Stomach (tissue), 9 donors: ENCODE results near the gene OR52N5. TPM values are rescaled to one million over a fixed set of nuclear protein-coding genes. Genes with fewer than 3 reads are reported as not detected.

Experiments used
- DNase-seq, 2 donors: peaks; one replicate each; pipeline versions ENCODE4 v3.0.0 to v3.0.0-alpha.2; 2013 to 2019
- H3K27ac ChIP-seq, 5 donors: fragments of 200-600 bp in 4 of 5; sonication (generic) in 4 of 5; one replicate each; pipeline ENCODE4 v1.5.1; 2013 to 2019; ENCODE audit warnings: mild to moderate bottlenecking in 1 of 5, moderate library complexity in 1 of 5
- H3K27me3 ChIP-seq, 3 donors: fragments of 200-600 bp; sonication (generic); one replicate each; pipeline ENCODE4 v1.5.1; 2017 to 2019; ENCODE audit warnings: mixed run types in 1 of 3
- H3K36me3 ChIP-seq, 4 donors: fragments of 200-600 bp; sonication (generic); 1 replicate in 3 of 4; 2 replicates in 1 of 4; pipeline ENCODE4 v1.5.1; 2016 to 2019
- H3K4me1 ChIP-seq, 4 donors: fragments of 200-600 bp; sonication (generic); one replicate each; pipeline ENCODE4 v1.5.1; 2016 to 2019
- H3K4me3 ChIP-seq, 4 donors: fragments of 200-600 bp; sonication (generic) in 3 of 4; one replicate each; pipeline ENCODE4 v1.5.1; 2016 to 2019; ENCODE audit warnings: mild to moderate bottlenecking in 1 of 4
- H3K9me3 ChIP-seq, 4 donors: fragments of 200-600 bp; sonication (generic); one replicate each; pipeline ENCODE4 v1.5.1; 2016 to 2019
- EP300 ChIP-seq: sonication (generic); formaldehyde crosslinking; IDR thresholded peaks from one replicate; pipeline ENCODE4 v1.6.1; 2017; ENCODE audit warnings: antibody characterized with exemption
- POLR2A ChIP-seq, 4 donors: fragments of 450-650 bp; IDR thresholded peaks; one replicate each; pipeline ENCODE4 v1.6.1; 2016; ENCODE audit warnings: antibody characterized with exemption in 4 of 4, control low read depth in 2 of 4, mild to moderate bottlenecking in 1 of 4, moderate library complexity in 1 of 4
- POLR2AphosphoS5 ChIP-seq, 3 donors: sonication (generic); formaldehyde crosslinking; IDR thresholded peaks; one replicate each; pipeline ENCODE4 v1.6.1; 2016; ENCODE audit warnings: antibody characterized with exemption in 3 of 3
- WGBS, 5 donors: extraction: QIAGEN DNeasy Blood & Tissue Kit in 3 of 5; methylation state at CpG; one replicate each; pipeline versions ENCODE4 v1.1.5 to v1.1.7; 2013 to 2018; 5-methylcytosine and 5-hydroxymethylcytosine counted together
- intact Hi-C: fragments of 100-400 bp; cut with DNase I; formaldehyde crosslinking; loops from one replicate; pipeline ENCODE4 v1.15.1; 2023; ENCODE audit warnings: low total_unique reads
- polyA plus RNA-seq, 3 donors: library from polyadenylated mRNA; stranded (reverse); fragments of 200-250 nt; gene quantifications; one replicate each; pipeline ENCODE4 v1.2.3, GENCODE V29; 2013
- total RNA-seq, 5 donors: library from RNA; depleted of rRNA; stranded (reverse); fragments of >200 nt; gene quantifications; one replicate each; pipeline versions ENCODE4 v1.1.0 to v1.2.3, GENCODE V29; 2014 to 2016
- TF ChIP-seq, protein P1 (sequence below), 7 experiments: fragments of 450-650 bp in 4 of 7; fragments of 200-600 bp in 3 of 7; sonication (generic) in 3 of 7; IDR thresholded peaks; one replicate each; pipeline ENCODE4 v1.5.1; 2016 to 2019; ENCODE audit warnings: antibody characterized with exemption in 7 of 7, control low read depth in 2 of 7, mild to moderate bottlenecking in 1 of 7
- donor health status: healthy with polysubstance abuse.
- donor health status: Bipolar disorder and iron deficiency.
- donor health status: healthy.

OR52N5 gene
- total and polyA plus RNA-seq, 8 donors, result not detected

GRCh38 chr11:5749836-5750235 lies 33.3 kb downstream of the OR52N5 start:
- no peak for DNase-seq
- Histone ChIP-seq H3K36me3 (no peaks in the 10 kb centered on the region), H3K4me1 (no peaks in the 10 kb centered on the region), H3K9me3 (no peaks in the 10 kb centered on the region), H3K4me3 (no peak overlapping the region), H3K27ac (no peak overlapping the region), H3K27me3 (no peaks in the 10 kb centered on the region)
- TF ChIP-seq, protein P1, sequence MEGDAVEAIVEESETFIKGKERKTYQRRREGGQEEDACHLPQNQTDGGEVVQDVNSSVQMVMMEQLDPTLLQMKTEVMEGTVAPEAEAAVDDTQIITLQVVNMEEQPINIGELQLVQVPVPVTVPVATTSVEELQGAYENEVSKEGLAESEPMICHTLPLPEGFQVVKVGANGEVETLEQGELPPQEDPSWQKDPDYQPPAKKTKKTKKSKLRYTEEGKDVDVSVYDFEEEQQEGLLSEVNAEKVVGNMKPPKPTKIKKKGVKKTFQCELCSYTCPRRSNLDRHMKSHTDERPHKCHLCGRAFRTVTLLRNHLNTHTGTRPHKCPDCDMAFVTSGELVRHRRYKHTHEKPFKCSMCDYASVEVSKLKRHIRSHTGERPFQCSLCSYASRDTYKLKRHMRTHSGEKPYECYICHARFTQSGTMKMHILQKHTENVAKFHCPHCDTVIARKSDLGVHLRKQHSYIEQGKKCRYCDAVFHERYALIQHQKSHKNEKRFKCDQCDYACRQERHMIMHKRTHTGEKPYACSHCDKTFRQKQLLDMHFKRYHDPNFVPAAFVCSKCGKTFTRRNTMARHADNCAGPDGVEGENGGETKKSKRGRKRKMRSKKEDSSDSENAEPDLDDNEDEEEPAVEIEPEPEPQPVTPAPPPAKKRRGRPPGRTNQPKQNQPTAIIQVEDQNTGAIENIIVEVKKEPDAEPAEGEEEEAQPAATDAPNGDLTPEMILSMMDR (IDR thresholded peaks at IDR 0.05), result no peak
- no peak for TF ChIP-seq POLR2AphosphoS5 (IDR thresholded peaks at IDR 0.05)
- TF ChIP-seq POLR2A (IDR thresholded peaks at IDR 0.05), result no peak
- TF ChIP-seq EP300, result no peak
- 68 to 82% (median 74%) methylated on average over 3 of the region's 3 CpGs for WGBS, 5 donors
- intact Hi-C loops, result no loop called here

GRCh38 chr11:5746614-5747013 lies 36.5 kb downstream of the OR52N5 start:
- 74 to 95% (median 88%) methylated on average over 3 of the region's 3 CpGs for WGBS, 5 donors
- intact Hi-C loops, result no loop called here
- H3K4me3 ChIP-seq, result no peak overlapping the region

GRCh38 chr11:5738431-5738830 lies 44.7 kb downstream of the OR52N5 start:
- intact Hi-C loops, result no loop called here
- Histone ChIP-seq H3K4me3 (no peak overlapping the region), H3K36me3 (no peaks in the 10 kb centered on the region), H3K27me3 (no peaks in the 10 kb centered on the region), H3K27ac (no peak overlapping the region), H3K4me1 (no peaks in the 10 kb centered on the region), H3K9me3 (peaks cover 0 to 15% (median 8%) of the 10 kb centered on the region in 4 donors)
- no peak for TF ChIP-seq POLR2AphosphoS5 (IDR thresholded peaks at IDR 0.05)
- no peak for TF ChIP-seq EP300
- TF ChIP-seq, protein P1 (IDR thresholded peaks at IDR 0.05), result no peak
- no peak for TF ChIP-seq POLR2A (IDR thresholded peaks at IDR 0.05)
- DNase-seq, result no peak
- 27 to 50% (median 43%) methylated on average over 1 of the region's 1 CpG for WGBS, 5 donors

More at GRCh38 chr11:5746614-5747013, 36.5 kb downstream of the OR52N5 start:
- TF ChIP-seq EP300 (no peak), POLR2AphosphoS5 (IDR thresholded peaks at IDR 0.05) (no peak), POLR2A (IDR thresholded peaks at IDR 0.05) (no peak)
- TF ChIP-seq, protein P1 (IDR thresholded peaks at IDR 0.05), result no peak
- H3K36me3 ChIP-seq, result no peaks in the 10 kb centered on the region
- no peak for DNase-seq
- peaks cover 0 to 8% (median 3%) of the 10 kb centered on the region in 4 donors for H3K9me3 ChIP-seq
- no peaks in the 10 kb centered on the region for H3K27me3 ChIP-seq
- H3K27ac ChIP-seq, result no peak overlapping the region
- H3K4me1 ChIP-seq, result no peaks in the 10 kb centered on the region

- no peaks in the 10 kb centered on the region for H3K36me3 ChIP-seq
- intact Hi-C loops, result no loop called here
- 69 to 77% (median 71%) methylated on average over 6 of the region's 6 CpGs for WGBS, 5 donors
- no peaks in the 10 kb centered on the region for H3K4me1 ChIP-seq
- no peak for DNase-seq
- no peak overlapping the region for H3K4me3 ChIP-seq
- peaks cover 0 to 15% (median 8%) of the 10 kb centered on the region in 4 donors for H3K9me3 ChIP-seq
- no peak overlapping the region for H3K27ac ChIP-seq
- no peak for TF ChIP-seq POLR2AphosphoS5 (IDR thresholded peaks at IDR 0.05)
- no peak for TF ChIP-seq POLR2A (IDR thresholded peaks at IDR 0.05)
- TF ChIP-seq, protein P1 (IDR thresholded peaks at IDR 0.05), result no peak
- H3K27me3 ChIP-seq, result no peaks in the 10 kb centered on the region
Measured at GRCh38 chr11:5737670-5738392, 45.3 kb downstream of the OR52N5 start.
